HEK293T (cell line): Measurements from ENCODE around the gene PAGR1.

Experiments used
- ARNT ChIP-seq: fragments of 450-650 bp; IDR thresholded peaks from 2 replicates; pipeline ENCODE4 v1.6.1; 2017; ENCODE audit warnings: mild to moderate bottlenecking
- BHLHE40 ChIP-seq: fragments of 450-650 bp; IDR thresholded peaks from 2 replicates; pipeline ENCODE4 v1.6.1; 2016; ENCODE audit warnings: mild to moderate bottlenecking, moderate library complexity, borderline replicate concordance
- ELF4 ChIP-seq: fragments of 450-650 bp; IDR thresholded peaks from 2 replicates; pipeline ENCODE4 v1.6.1; 2017; ENCODE audit warnings: antibody characterized with exemption
- FOXA1 ChIP-seq: fragments of 450-650 bp; IDR thresholded peaks from 2 replicates; pipeline ENCODE4 v1.6.1; 2016; ENCODE audit warnings: mild to moderate bottlenecking
- FOXM1 ChIP-seq: fragments of 450-650 bp; IDR thresholded peaks from 2 replicates; pipeline ENCODE4 v1.6.1; 2017; ENCODE audit warnings: mild to moderate bottlenecking, borderline replicate concordance
- HDGF ChIP-seq: fragments of 450-650 bp; IDR thresholded peaks from 2 replicates; pipeline ENCODE4 v1.6.1; 2017; ENCODE audit warnings: antibody characterized with exemption, borderline replicate concordance
- L3MBTL2 ChIP-seq: fragments of 450-650 bp; conservative IDR thresholded peaks from 2 replicates; pipeline ENCODE4 v1.6.1; 2016; ENCODE audit warnings: mild to moderate bottlenecking
- LEF1 ChIP-seq: fragments of 450-650 bp; IDR thresholded peaks from 2 replicates; pipeline ENCODE4 v1.6.1; 2017; ENCODE audit warnings: mild to moderate bottlenecking, borderline replicate concordance
- SP1 ChIP-seq: fragments of 450-650 bp; IDR thresholded peaks from 2 replicates; pipeline ENCODE4 v1.6.1; 2017
- SUZ12 ChIP-seq: fragments of 450-650 bp; IDR thresholded peaks from 2 replicates; pipeline ENCODE4 v1.6.1; 2016; ENCODE audit warnings: mild to moderate bottlenecking
- TARDBP ChIP-seq: fragments of 450-650 bp; IDR thresholded peaks from 2 replicates; pipeline ENCODE4 v1.6.1; 2016
- ZNF384 ChIP-seq: fragments of 450-650 bp; IDR thresholded peaks from 2 replicates; pipeline ENCODE4 v1.6.1; 2016
- TF ChIP-seq, protein P1 (sequence below): fragments of 450-650 bp; IDR thresholded peaks from 2 replicates; pipeline ENCODE4 v1.6.1; 2016

DNA sequence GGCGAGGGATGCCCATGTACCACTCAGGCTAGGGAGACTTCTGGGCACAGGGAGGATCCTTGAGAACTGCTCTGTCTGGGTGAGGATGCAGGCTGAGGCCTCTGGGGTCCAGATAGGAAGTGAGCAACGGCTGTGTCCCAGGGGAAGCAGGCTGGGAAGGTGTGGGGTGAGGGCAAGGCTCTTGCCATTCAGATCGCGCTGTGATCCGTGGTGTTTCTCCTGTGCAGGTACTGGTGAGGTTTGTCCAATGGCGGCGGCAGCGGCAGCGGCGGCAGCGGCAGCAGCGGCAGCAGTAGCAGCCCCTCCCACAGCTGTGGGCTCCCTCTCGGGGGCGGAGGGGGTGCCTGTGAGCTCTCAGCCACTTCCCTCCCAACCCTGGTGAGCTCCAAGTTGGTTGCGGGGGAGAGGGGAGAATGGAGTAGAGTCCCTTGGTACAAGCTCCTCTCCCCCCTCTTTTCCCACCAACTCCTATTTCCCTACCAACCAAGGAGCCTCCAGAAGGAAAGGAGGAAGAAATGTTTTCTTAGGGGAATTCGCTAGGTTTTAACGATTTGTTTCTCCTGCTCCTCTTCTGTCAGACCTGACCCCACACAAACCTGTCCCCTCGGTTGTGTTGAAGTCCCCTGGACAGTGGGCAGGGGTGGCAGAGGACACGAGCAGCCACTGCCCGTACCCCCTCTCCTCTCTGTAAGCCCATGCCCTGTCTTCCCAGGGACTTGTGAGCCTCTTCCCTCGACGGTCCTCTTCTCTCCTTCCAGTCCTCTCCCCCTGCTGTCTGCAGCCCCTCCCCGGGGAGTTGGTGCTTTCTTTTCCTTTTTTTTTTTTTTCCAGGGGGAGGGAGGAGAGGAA, 5.9 kb upstream of the PAGR1 start:
- TF ChIP-seq ELF4 (no peak), BHLHE40 (no peak), L3MBTL2 (no peak), FOXM1 (no peak), SP1 (no peak), HDGF (no peak), ZNF384 (no peak), SUZ12 (no peak), ARNT (no peak), TARDBP (no peak), LEF1 (no peak), FOXA1 (no peak)
- TF ChIP-seq, protein P1, sequence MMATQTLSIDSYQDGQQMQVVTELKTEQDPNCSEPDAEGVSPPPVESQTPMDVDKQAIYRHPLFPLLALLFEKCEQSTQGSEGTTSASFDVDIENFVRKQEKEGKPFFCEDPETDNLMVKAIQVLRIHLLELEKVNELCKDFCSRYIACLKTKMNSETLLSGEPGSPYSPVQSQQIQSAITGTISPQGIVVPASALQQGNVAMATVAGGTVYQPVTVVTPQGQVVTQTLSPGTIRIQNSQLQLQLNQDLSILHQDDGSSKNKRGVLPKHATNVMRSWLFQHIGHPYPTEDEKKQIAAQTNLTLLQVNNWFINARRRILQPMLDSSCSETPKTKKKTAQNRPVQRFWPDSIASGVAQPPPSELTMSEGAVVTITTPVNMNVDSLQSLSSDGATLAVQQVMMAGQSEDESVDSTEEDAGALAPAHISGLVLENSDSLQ, result no peak
